Measurements from ENCODE around the gene AHNAK.

GRCh38 chr11:62477927-62478326 lies 68.7 kb downstream of the AHNAK start:
- TF ChIP-seq EZH2 (IDR thresholded peaks at IDR 0.05; ENCODE audit: borderline replicate concordance, low read length) (no peak), CTCF (IDR thresholded peaks at IDR 0.05; ENCODE audit: low read length) (no peak)
